Esophagus squamous epithelium (tissue), 5 donors: Measurements from ENCODE around the gene GLI2. TPM values are rescaled to one million over a fixed set of nuclear protein-coding genes. Genes with fewer than 3 reads are reported as not detected.

ENCODE experiments used
- DNase-seq: peaks from one replicate; lab custom pipeline; 2025; lab: John Stamatoyannopoulos, UW
- H3K27ac ChIP-seq, 4 donors: fragments of 200-600 bp; sonication (generic); one replicate each; pipeline ENCODE4 v1.5.1; 2016 to 2019; ENCODE audit warnings: mild to moderate bottlenecking in 1 of 4
- H3K27me3 ChIP-seq, 4 donors: fragments of 200-600 bp; sonication (generic); 1 replicate in 3 of 4; 2 replicates in 1 of 4; pipeline versions ENCODE4 v1.5.1 to v1.6.0; 2017 to 2021; ENCODE audit warnings: antibody characterized with exemption in 1 of 4
- H3K36me3 ChIP-seq, 3 donors: fragments of 200-600 bp; sonication (generic); one replicate each; pipeline ENCODE4 v1.5.1; 2016 to 2019
- H3K4me1 ChIP-seq, 3 donors: fragments of 200-600 bp; sonication (generic); one replicate each; pipeline ENCODE4 v1.5.1; 2017 to 2019
- H3K4me3 ChIP-seq, 4 donors: fragments of 200-600 bp; sonication (generic); 1 replicate in 3 of 4; 2 replicates in 1 of 4; pipeline ENCODE4 v1.5.1; 2016 to 2019; ENCODE audit warnings: mild to moderate bottlenecking in 2 of 4, moderate library complexity in 1 of 4
- H3K9me3 ChIP-seq, 3 donors: fragments of 200-600 bp; sonication (generic); one replicate each; pipeline ENCODE4 v1.5.1; 2016 to 2019
- CTCF ChIP-seq, 6 experiments: fragments of 450-650 bp in 4 of 6; fragments of 200-600 bp in 2 of 6; sonication (generic) in 2 of 6; IDR thresholded peaks; one replicate each; pipeline ENCODE4 v1.5.1; 2016 to 2019; ENCODE audit warnings: antibody characterized with exemption in 6 of 6, mild to moderate bottlenecking in 4 of 6, moderate library complexity in 4 of 6
- POLR2A ChIP-seq, 4 donors: fragments of 450-650 bp; IDR thresholded peaks; one replicate each; pipeline ENCODE4 v1.6.1; 2017; ENCODE audit warnings: antibody characterized with exemption in 4 of 4, mild to moderate bottlenecking in 4 of 4, moderate library complexity in 3 of 4
- WGBS, 2 donors: methylation state at CpG; one replicate each; pipeline ENCODE4 v1.1.5; 2018; 5-methylcytosine and 5-hydroxymethylcytosine counted together
- intact Hi-C: fragments of 100-400 bp; cut with DNase I; formaldehyde crosslinking; loops from one replicate; pipeline ENCODE4 v1.15.0; 2022
- total RNA-seq, 4 donors: library from RNA; depleted of rRNA; stranded (reverse); fragments of >200 nt; gene quantifications; one replicate each; pipeline ENCODE4 v1.1.0, GENCODE V29; 2016
- donor health status: DM: yes; HTN: yes; CAD: no.

GLI2 gene
- total RNA-seq, 4 donors from 2014 or later = 1.1 to 2.7 (median 1.9) TPM

GRCh38 chr2:120729406-120730399 lies 6.0 kb upstream of the GLI2 start:
- Histone ChIP-seq H3K4me3 (no peak overlapping the region), H3K4me1 (peaks cover 0 to 16% (median 0%) of the 10 kb centered on the region in 3 donors), H3K27me3 (peaks cover 0 to 64% (median 0%) of the 10 kb centered on the region in 4 donors), H3K36me3 (no peaks in the 10 kb centered on the region), H3K9me3 (peaks cover 0 to 7% (median 6%) of the 10 kb centered on the region in 3 donors), H3K27ac (no peak overlapping the region)
- no peak for TF ChIP-seq CTCF (IDR thresholded peaks at IDR 0.05)
- TF ChIP-seq POLR2A (IDR thresholded peaks at IDR 0.05) = no peak
- WGBS, 2 donors = 52 to 53% methylated on average over 8 of the region's 8 CpGs
- intact Hi-C loops = no loop called here
- DNase-seq = no peak

- no peak for DNase-seq
Measured at GRCh38 chr2:120731175-120731574, 4.5 kb upstream of the GLI2 start.

GRCh38 chr2:120732506-120733237 lies 3.0 kb upstream of the GLI2 start:
- TF ChIP-seq POLR2A (IDR thresholded peaks at IDR 0.05) = no peak
- no peak for TF ChIP-seq CTCF (IDR thresholded peaks at IDR 0.05)
- H3K27ac ChIP-seq = peak overlapping the region in 3 of 4 donors; percentile 10 to 80 (median 79)
- H3K4me3 ChIP-seq = no peak overlapping the region
- intact Hi-C loops = no loop called here
- WGBS, 2 donors = 73 to 80% methylated on average over 12 to 13 of the region's 14 CpGs
- H3K4me1 ChIP-seq = peaks cover 15 to 45% (median 22%) of the 10 kb centered on the region in 3 donors
- peaks cover 0 to 85% (median 5%) of the 10 kb centered on the region in 4 donors for H3K27me3 ChIP-seq
- no peaks in the 10 kb centered on the region for H3K36me3 ChIP-seq
- no peaks in the 10 kb centered on the region for H3K9me3 ChIP-seq
- DNase-seq = no peak

More at GRCh38 chr2:120731175-120731574, 4.5 kb upstream of the GLI2 start:
- H3K4me3 ChIP-seq = no peak overlapping the region
- H3K27ac ChIP-seq = no peak overlapping the region
- H3K36me3 ChIP-seq = no peaks in the 10 kb centered on the region
- 86 to 95% methylated on average over 5 of the region's 5 CpGs for WGBS, 2 donors
- TF ChIP-seq POLR2A (IDR thresholded peaks at IDR 0.05) (no peak), CTCF (IDR thresholded peaks at IDR 0.05) (no peak)
- intact Hi-C loops = no loop called here
- H3K27me3 ChIP-seq = peaks cover 0 to 73% (median 3%) of the 10 kb centered on the region in 4 donors
- peaks cover 3 to 30% (median 9%) of the 10 kb centered on the region in 3 donors for H3K4me1 ChIP-seq
- H3K9me3 ChIP-seq = peaks cover 0 to 1% (median under 1%) of the 10 kb centered on the region in 3 donors

GRCh38 chr2:120733238-120733932 lies 2.3 kb upstream of the GLI2 start:
- TF ChIP-seq POLR2A (IDR thresholded peaks at IDR 0.05) (no peak), CTCF (IDR thresholded peaks at IDR 0.05) (no peak)
- no peak for DNase-seq
- Histone ChIP-seq H3K4me1 (peaks cover 20 to 53% (median 25%) of the 10 kb centered on the region in 3 donors), H3K27me3 (peaks cover 0 to 87% (median 5%) of the 10 kb centered on the region in 4 donors), H3K36me3 (no peaks in the 10 kb centered on the region), H3K9me3 (no peaks in the 10 kb centered on the region), H3K4me3 (no peak overlapping the region), H3K27ac (peak overlapping the region in 3 of 4 donors; percentile 79 to 82 (median 80))
- WGBS, 2 donors = 63 to 75% methylated on average over 10 of the region's 10 CpGs
- intact Hi-C loops = no loop called here
